Memory B cell (primary cell): Measurements from ENCODE around the gene NBEA.
"Not testable (repeated sequence)": the region's sequence is repeated elsewhere in the genome, so short reads cannot be mapped to it uniquely, and the experiment has no call there.

Source experiments
- ATAC-seq: fragments of 150-1000 bp; cut with Tn5 transposase; 2 replicates; pipeline ENCODE4 v1.10.0; 2021; ENCODE audit warnings: low read depth, mild to moderate bottlenecking, moderate library complexity
- DNase-seq, 2 donors: peaks; one replicate each; pipeline ENCODE4 v3.0.0; 2022; ENCODE audit warnings: low spot score in 2 of 2
- H3K27ac Mint-ChIP-seq: one replicate; pipeline ENCODE4 v1.8.0; 2022; ENCODE audit warnings: mild to moderate bottlenecking, moderate library complexity, mixed read lengths
- H3K27me3 Mint-ChIP-seq: one replicate; pipeline ENCODE4 v1.8.0; 2022; ENCODE audit warnings: mixed read lengths
- H3K36me3 Mint-ChIP-seq: one replicate; pipeline ENCODE4 v1.8.0; 2022; ENCODE audit warnings: mild to moderate bottlenecking, mixed read lengths
- H3K4me1 Mint-ChIP-seq: one replicate; pipeline ENCODE4 v1.8.0; 2022; ENCODE audit warnings: mixed read lengths
- H3K4me3 Mint-ChIP-seq: one replicate; pipeline ENCODE4 v1.8.0; 2022; ENCODE audit warnings: mild to moderate bottlenecking, moderate library complexity, mixed read lengths
- H3K9me3 Mint-ChIP-seq: one replicate; pipeline ENCODE4 v1.8.0; 2022; ENCODE audit warnings: mixed read lengths

The NBEA gene

DNA sequence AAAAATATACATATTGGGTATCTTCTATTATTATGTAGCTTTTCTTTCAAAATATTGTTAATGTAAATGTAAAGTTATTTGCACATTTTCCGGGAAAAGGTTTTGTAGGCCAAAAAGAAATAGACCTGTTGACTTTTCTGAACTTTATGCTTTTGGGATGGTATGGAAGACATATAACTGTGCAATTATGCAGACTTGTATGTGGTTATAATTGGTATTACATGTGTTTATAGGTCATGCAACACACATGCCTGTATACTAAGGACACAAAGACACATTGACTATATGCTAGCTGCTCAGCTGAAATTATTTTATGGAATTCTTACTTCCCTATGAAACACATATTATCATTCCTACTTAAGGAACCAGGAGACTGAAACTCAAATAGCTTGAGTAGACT lies 2.3 kb upstream of the NBEA start:
- no peak for DNase-seq
- no peaks in the 10 kb centered on the region for H3K9me3 Mint-ChIP-seq
- no peak overlapping the region for H3K4me3 Mint-ChIP-seq
- H3K27me3 Mint-ChIP-seq = peaks cover 12% of the 10 kb centered on the region
- peaks cover 20% of the 10 kb centered on the region for H3K4me1 Mint-ChIP-seq
- no peak for ATAC-seq
- H3K36me3 Mint-ChIP-seq = no peaks in the 10 kb centered on the region
- no peak overlapping the region for H3K27ac Mint-ChIP-seq

DNA sequence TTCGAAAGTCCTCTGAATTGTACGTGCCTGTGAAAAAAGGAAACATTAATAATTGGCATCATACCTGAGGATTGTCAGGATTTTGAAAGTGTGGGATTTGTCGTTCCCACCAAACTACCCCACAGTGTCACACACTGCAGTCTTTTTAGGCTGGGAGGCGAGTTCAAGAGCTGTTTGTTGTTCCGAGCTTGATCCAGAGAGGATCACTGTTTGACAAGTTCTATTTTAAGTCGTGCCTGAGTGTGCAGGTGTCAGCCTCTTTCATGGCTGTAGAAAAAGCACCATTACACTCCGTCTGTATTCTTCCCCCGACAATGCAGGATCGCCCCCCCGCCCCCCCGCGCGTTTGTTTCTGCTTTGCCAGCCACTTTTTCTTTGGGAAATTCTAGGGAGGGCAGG lies 635 bp upstream of the NBEA start:
- Mint-ChIP-seq H3K36me3 (no peaks in the 10 kb centered on the region), H3K4me3 (peak overlapping the region; percentile 94), H3K4me1 (peaks cover 23% of the 10 kb centered on the region), H3K27ac (no peak overlapping the region), H3K27me3 (peaks cover 9% of the 10 kb centered on the region), H3K9me3 (no peaks in the 10 kb centered on the region)
- DNase-seq (no peak), ATAC-seq (no peak)

DNA sequence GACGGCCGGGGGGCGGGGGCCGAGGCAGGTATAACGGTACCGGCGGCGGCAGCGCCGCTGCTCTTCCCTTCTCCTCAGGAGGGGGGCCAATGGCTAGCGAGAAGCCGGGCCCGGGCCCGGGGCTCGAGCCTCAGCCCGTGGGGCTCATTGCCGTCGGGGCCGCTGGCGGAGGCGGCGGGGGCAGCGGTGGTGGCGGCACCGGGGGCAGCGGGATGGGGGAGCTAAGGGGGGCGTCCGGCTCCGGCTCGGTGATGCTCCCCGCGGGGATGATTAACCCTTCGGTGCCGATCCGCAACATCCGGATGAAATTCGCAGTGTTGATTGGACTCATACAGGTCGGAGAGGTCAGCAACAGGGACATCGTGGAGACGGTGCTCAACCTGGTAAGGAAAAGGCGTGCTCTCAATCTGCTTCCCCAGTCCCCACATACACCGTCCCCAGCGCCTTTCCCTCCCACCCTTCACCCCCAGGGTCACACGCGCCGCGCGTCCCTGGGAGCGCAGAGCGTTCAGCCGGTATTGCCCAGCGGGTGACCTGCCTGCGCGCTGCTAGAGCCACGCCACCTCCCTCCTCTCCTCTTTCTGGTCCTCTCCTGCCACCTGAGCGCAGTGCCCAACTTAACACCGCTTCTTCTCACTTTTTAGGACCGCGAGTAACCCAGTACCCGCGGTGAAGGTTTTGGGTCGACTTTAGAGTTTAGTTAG lies 814 bp downstream of the NBEA start:
- H3K27ac Mint-ChIP-seq = no peak overlapping the region
- no peaks in the 10 kb centered on the region for H3K9me3 Mint-ChIP-seq
- H3K4me1 Mint-ChIP-seq = peaks cover 23% of the 10 kb centered on the region
- no peaks in the 10 kb centered on the region for H3K36me3 Mint-ChIP-seq
- H3K27me3 Mint-ChIP-seq = peaks cover 6% of the 10 kb centered on the region
- ATAC-seq (no peak), DNase-seq (peak in 1 of 2 donors; percentile 24)
- peak overlapping the region; percentile 94 for H3K4me3 Mint-ChIP-seq

GRCh38 chr13:34943436-34944273 lies 1.6 kb downstream of the NBEA start:
- Mint-ChIP-seq H3K36me3 (no peaks in the 10 kb centered on the region), H3K27me3 (peaks cover 5% of the 10 kb centered on the region), H3K4me3 (peak overlapping the region; percentile 94), H3K4me1 (peaks cover 23% of the 10 kb centered on the region), H3K27ac (no peak overlapping the region), H3K9me3 (no peaks in the 10 kb centered on the region)
- DNase-seq = no peak
- ATAC-seq = no peak

DNA sequence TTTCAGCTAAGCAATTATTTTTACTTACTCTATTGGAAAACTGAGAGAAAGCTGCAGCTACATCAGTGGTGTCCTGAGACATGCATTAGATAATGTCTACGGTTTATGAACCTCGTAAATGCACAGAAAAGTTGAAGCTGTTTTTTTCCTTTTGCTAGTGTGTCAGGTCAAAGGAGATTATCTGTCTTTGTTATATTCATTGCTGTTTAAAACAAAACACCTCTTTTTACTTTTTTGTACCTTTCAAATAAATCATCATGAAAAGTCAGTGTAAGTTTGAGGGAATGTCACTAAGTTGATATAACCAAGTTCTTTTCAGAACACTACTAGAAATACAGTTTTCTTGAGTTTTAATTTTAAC lies 2.2 kb downstream of the NBEA start:
- Mint-ChIP-seq H3K27me3 (peaks cover 4% of the 10 kb centered on the region), H3K4me3 (no peak overlapping the region), H3K4me1 (peaks cover 23% of the 10 kb centered on the region), H3K36me3 (no peaks in the 10 kb centered on the region), H3K9me3 (no peaks in the 10 kb centered on the region), H3K27ac (no peak overlapping the region)
- DNase-seq (no peak), ATAC-seq (no peak)

- peaks cover 23% of the 10 kb centered on the region for H3K4me1 Mint-ChIP-seq
- H3K4me3 Mint-ChIP-seq = no peak overlapping the region
- H3K36me3 Mint-ChIP-seq = no peaks in the 10 kb centered on the region
- H3K27ac Mint-ChIP-seq = no peak overlapping the region
- H3K9me3 Mint-ChIP-seq = no peaks in the 10 kb centered on the region
- ATAC-seq (no peak), DNase-seq (no peak)
- H3K27me3 Mint-ChIP-seq = peaks cover 4% of the 10 kb centered on the region
Observed at GRCh38 chr13:34944751-34945150, 2.7 kb downstream of the NBEA start.

DNA sequence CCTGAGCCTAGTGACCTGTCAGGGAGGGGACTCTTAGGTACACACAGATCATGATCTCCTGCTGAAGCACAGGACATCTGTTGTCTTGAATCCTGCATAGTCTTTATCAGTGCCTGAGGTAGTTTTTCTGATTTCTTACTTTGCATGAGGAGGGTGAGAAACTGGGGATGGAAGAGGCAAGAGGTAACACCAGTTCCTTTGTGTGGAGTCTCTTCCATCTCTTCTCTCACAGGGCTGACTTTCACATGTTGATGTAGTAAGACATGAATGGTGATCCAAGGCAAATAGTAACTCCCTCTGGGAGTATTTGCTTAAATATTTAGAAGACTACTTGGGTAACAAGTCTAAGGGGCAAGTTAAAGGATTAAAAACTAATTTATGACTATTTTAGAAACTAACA lies 9.5 kb downstream of the NBEA start:
- H3K9me3 Mint-ChIP-seq = no peaks in the 10 kb centered on the region
- no peak for ATAC-seq
- no peak overlapping the region for H3K27ac Mint-ChIP-seq
- no peaks in the 10 kb centered on the region for H3K36me3 Mint-ChIP-seq
- no peaks in the 10 kb centered on the region for H3K27me3 Mint-ChIP-seq
- H3K4me3 Mint-ChIP-seq = no peak overlapping the region
- no peak for DNase-seq
- no peaks in the 10 kb centered on the region for H3K4me1 Mint-ChIP-seq

DNA sequence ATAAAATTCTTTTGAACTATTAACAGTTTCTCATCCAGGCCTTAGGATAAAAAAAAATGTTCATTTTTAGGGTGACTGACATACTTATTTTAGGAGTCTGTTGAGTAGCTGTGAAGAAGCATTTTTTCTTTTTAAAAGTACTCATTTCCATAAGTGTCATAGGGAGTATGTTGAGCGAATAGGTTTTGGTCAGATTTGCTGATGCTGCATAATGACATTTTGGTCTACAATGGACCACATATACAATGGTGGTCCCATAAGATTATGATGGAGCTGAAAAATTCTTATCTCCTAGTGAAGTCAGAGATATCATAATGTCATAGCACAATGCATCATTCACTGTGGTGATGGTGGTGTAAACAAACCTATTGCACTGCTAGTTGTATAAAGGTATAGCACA lies 17.4 kb downstream of the NBEA start:
- DNase-seq (no peak), ATAC-seq (no peak)
- H3K9me3 Mint-ChIP-seq = no peaks in the 10 kb centered on the region
- no peaks in the 10 kb centered on the region for H3K27me3 Mint-ChIP-seq
- H3K36me3 Mint-ChIP-seq = peaks cover 2% of the 10 kb centered on the region
- no peak overlapping the region for H3K4me3 Mint-ChIP-seq
- H3K27ac Mint-ChIP-seq = no peak overlapping the region
- H3K4me1 Mint-ChIP-seq = no peaks in the 10 kb centered on the region

DNA sequence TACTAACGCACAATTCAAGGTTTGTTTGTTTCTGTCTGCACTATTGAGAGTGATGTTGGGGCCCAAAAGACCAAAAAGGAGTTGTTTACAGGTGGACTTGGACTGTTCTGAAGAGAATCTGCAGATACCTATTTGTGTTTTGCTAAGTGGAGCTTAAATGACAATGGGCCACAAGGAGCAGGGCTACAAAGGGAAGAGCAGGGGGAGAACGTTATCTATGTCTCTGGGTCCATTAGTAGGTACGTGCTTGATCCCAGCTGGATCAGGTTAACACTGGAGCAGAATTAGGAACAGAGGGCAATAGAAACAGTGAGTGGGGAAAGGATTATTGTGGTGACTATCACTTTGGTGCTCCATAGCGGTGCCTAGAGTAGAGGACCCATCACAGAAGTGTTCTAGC lies 22.5 kb downstream of the NBEA start:
- DNase-seq (no peak), ATAC-seq (no peak)
- no peak overlapping the region for H3K4me3 Mint-ChIP-seq
- H3K36me3 Mint-ChIP-seq = peaks cover 2% of the 10 kb centered on the region
- H3K27ac Mint-ChIP-seq = peak overlapping the region; percentile 43
- peaks cover 6% of the 10 kb centered on the region for H3K4me1 Mint-ChIP-seq
- no peaks in the 10 kb centered on the region for H3K9me3 Mint-ChIP-seq
- H3K27me3 Mint-ChIP-seq = no peaks in the 10 kb centered on the region

DNA sequence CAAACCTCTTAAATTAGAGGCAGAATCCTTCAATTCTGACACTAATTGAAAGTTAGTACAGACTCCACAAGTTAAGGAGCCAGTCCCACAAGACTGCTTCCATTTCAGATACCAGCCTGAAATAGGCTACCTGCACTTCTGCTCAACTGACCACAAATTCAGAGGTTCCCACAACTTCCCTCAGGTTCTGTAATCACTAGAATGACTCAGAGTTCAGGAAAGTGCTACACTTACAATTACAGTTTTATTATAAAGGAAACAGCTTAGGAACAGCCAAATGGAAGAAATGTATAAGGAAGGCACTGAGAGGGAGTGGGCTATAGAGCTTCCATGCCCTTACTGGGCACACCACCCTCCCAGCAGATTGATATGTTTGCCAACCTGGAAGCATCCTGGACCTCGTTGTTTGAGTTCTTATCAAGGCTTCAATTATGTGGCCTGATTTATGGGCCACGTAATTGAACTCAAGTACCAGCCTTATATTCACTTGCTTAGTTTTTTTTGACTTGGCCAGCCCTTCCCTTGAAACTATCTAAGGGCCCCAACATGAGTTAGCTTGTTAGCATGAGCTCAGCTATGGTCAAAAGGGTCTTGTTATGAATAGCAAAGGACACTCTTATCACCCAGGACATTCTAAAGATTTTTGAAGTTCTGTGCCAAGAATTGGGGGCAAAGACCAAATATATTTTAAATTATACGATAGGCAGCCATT lies 25.9 kb downstream of the NBEA start:
- no peak for ATAC-seq
- no peak for DNase-seq
- H3K36me3 Mint-ChIP-seq = peaks cover 7% of the 10 kb centered on the region
- peaks cover 6% of the 10 kb centered on the region for H3K4me1 Mint-ChIP-seq
- H3K9me3 Mint-ChIP-seq = peaks cover 9% of the 10 kb centered on the region
- H3K27ac Mint-ChIP-seq = no peak overlapping the region
- H3K4me3 Mint-ChIP-seq = no peak overlapping the region
- H3K27me3 Mint-ChIP-seq = no peaks in the 10 kb centered on the region

DNA sequence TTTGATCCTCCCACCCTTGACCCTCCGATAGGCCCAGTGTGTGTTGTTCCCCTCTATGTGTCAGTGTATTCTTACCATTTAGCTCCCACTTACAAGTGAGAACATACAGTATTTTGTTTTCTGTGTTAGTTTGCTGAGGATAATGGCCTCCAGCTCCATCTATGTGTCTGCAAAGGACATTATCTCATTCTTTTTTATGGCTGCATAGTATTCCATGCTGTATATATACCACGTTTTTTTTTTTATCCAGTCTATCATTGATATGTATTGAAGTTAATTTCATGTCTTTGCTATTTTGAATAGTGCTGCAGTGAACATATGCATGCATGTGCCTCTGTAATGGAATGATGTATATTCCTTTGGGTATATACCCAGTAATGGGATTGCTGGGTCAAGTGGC lies 27.5 kb downstream of the NBEA start:
- H3K27me3 Mint-ChIP-seq, H3K4me3 Mint-ChIP-seq: not testable (repeated sequence)

DNA sequence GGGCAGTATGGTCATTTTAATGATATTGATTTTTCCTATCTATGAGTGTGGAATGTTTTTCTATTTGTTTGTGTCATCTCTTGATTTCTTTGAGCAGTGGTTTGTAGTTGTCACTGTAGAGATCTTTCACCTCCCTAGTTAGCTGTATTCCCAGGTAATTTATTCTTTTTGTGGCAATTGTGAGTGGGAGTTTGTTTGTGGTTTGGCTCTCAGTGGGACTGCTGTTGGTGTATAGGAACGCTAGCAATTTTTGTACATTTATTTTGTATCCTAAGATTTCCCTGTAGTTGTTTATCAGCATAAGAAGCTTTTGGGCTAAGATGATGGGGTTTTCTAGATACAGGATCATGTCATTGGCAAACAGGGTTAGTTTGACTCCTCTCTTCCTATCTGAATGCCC lies 28.9 kb downstream of the NBEA start:
- ATAC-seq (no peak), DNase-seq (no peak)
- Mint-ChIP-seq H3K4me3 (no peak overlapping the region), H3K4me1 (peaks cover 4% of the 10 kb centered on the region), H3K27ac (no peak overlapping the region), H3K36me3 (peaks cover 13% of the 10 kb centered on the region), H3K9me3 (peaks cover 12% of the 10 kb centered on the region), H3K27me3 (no peaks in the 10 kb centered on the region)

More for the DNA sequence above, 27.5 kb downstream of the NBEA start:
- H3K27ac Mint-ChIP-seq, H3K4me1 Mint-ChIP-seq, DNase-seq, H3K36me3 Mint-ChIP-seq, ATAC-seq: not testable (repeated sequence)
- H3K9me3 Mint-ChIP-seq = peaks cover 12% of the 10 kb centered on the region

GRCh38 chr13:34971473-34971872 lies 29.4 kb downstream of the NBEA start:
- Mint-ChIP-seq H3K4me1 (peaks cover 3% of the 10 kb centered on the region), H3K4me3 (no peak overlapping the region), H3K27ac (no peak overlapping the region), H3K9me3 (peaks cover 12% of the 10 kb centered on the region), H3K27me3 (no peaks in the 10 kb centered on the region), H3K36me3 (peaks cover 13% of the 10 kb centered on the region)
- ATAC-seq (no peak), DNase-seq (no peak)

DNA sequence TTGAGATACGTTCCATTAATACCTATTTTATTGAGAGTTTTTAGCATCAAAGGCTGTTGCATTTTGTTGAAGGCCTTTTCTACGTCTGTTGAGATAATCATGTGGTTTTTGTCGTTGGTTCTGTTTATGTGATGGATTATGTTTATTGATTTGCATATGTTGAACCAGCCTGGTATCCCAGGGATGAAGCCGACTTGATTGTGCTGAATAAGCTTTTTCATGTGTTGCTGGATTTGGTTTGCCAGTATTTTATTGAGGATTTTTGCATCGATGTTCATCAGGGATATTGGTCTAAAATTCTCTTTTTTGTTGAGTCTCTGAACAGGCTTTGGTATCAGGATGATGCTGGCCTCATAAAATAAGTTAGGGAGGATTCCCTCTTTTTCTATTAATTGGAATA lies 43.1 kb downstream of the NBEA start:
- Mint-ChIP-seq H3K9me3 (peaks cover 17% of the 10 kb centered on the region), H3K36me3 (peaks cover 18% of the 10 kb centered on the region)
- H3K27ac Mint-ChIP-seq, DNase-seq, H3K4me3 Mint-ChIP-seq, H3K27me3 Mint-ChIP-seq, ATAC-seq, H3K4me1 Mint-ChIP-seq: not testable (repeated sequence)
